PC-3 (cell line): ENCODE results near the gene TMEM214. TPM values are rescaled to one million over a fixed set of nuclear protein-coding genes. Genes with fewer than 3 reads are reported as not detected.

Experiments
- ATAC-seq: fragments of 200-7000 bp; cut with Tn5 transposase; 2 replicates; pipeline ENCODE4 v1.9.1; 2020; ENCODE audit warnings: mild to moderate bottlenecking, moderate library complexity
- BruUV-seq: library from RNA; stranded (reverse); fragments of 400-500 nt; replicated peaks from 2 replicates; lab custom pipeline; 2021; lab: Mats Ljungman, UMichigan
- CTCF ChIA-PET: fragments of 300-600 bp; sonication (Branson Sonifier 250); formaldehyde crosslinking; loops from one replicate; lab custom pipeline; 2022; ENCODE audit warnings: antibody characterized with exemption; lab: Charles Lee
- POLR2A ChIA-PET: fragments of 300-600 bp; sonication (Branson Sonifier 250); formaldehyde crosslinking; loops from one replicate; lab custom pipeline; 2022; ENCODE audit warnings: antibody characterized with exemption; ENCODE audit not compliant: unreplicated experiment; lab: Charles Lee
- DNase-seq: peaks from one replicate; pipeline ENCODE4 v3.0.0-alpha.2; 2015
- H2AFZ ChIP-seq: fragments of 300-600 bp; sonication (generic); 2 replicates; pipeline ENCODE4 v1.6.0; 2016; ENCODE audit warnings: antibody characterized with exemption, low read length
- H3F3A ChIP-seq: fragments of 300-600 bp; sonication (generic); one replicate; pipeline ENCODE4 v1.6.0; 2017; ENCODE audit warnings: antibody characterized with exemption, low read length, control low read depth, mild to moderate bottlenecking; ENCODE audit not compliant: unreplicated experiment
- H3K27ac ChIP-seq: fragments of 300-600 bp; sonication (generic); 2 replicates; pipeline ENCODE4 v1.5.1; 2016; ENCODE audit warnings: mild to moderate bottlenecking, low read length
- H3K27me3 ChIP-seq: fragments of 300-600 bp; sonication (generic); 2 replicates; pipeline ENCODE4 v1.6.1; 2016; ENCODE audit warnings: low read length, mixed read lengths
- H3K36me3 ChIP-seq: fragments of 300-600 bp; sonication (generic); 2 replicates; pipeline ENCODE4 v1.6.1; 2016; ENCODE audit warnings: low read depth, mixed run types, low read length, mixed read lengths
- H3K4me1 ChIP-seq: fragments of 300-600 bp; sonication (generic); 2 replicates; pipeline ENCODE4 v1.5.1; 2016; ENCODE audit warnings: low read length; ENCODE audit not compliant: insufficient read depth
- H3K4me2 ChIP-seq: fragments of 300-600 bp; sonication (generic); 2 replicates; pipeline ENCODE4 v1.6.0; 2016; ENCODE audit warnings: low read length
- H3K4me3 ChIP-seq: fragments of 300-600 bp; sonication (generic); 2 replicates; pipeline ENCODE4 v1.5.1; 2016; ENCODE audit warnings: mild to moderate bottlenecking, low read length, mixed read lengths
- H3K79me2 ChIP-seq: fragments of 300-600 bp; sonication (generic); 2 replicates; pipeline ENCODE4 v1.6.1; 2017; ENCODE audit warnings: low read length, mixed read lengths
- H3K9ac ChIP-seq: fragments of 300-600 bp; sonication (generic); 2 replicates; pipeline ENCODE4 v1.6.0; 2016; ENCODE audit warnings: mild to moderate bottlenecking, low read length
- H3K9me2 ChIP-seq: fragments of 300-600 bp; sonication (generic); replicated peaks from 2 replicates; pipeline ENCODE4 v1.6.1; 2016; ENCODE audit warnings: mixed run types, low read length, mixed read lengths
- H3K9me3 ChIP-seq: fragments of 300-600 bp; sonication (generic); 2 replicates; pipeline ENCODE4 v1.6.1; 2016; ENCODE audit warnings: low read length, mixed read lengths
- H4K20me1 ChIP-seq: fragments of 300-600 bp; sonication (generic); 2 replicates; pipeline ENCODE4 v1.6.1; 2016; ENCODE audit warnings: low read length, mixed read lengths
- CTCF ChIP-seq: fragments of 300-600 bp; sonication (generic); conservative IDR thresholded peaks from 2 replicates; pipeline ENCODE4 v1.5.1; 2017; ENCODE audit warnings: antibody characterized with exemption, low read depth, mild to moderate bottlenecking, low read length
- EZH2 ChIP-seq: fragments of 300-600 bp; sonication (generic); IDR thresholded peaks from one replicate; pipeline ENCODE4 v1.6.1; 2017; ENCODE audit warnings: antibody characterized with exemption, mild to moderate bottlenecking, low read length; ENCODE audit not compliant: unreplicated experiment
- EZH2phosphoT487 ChIP-seq: fragments of 300-600 bp; sonication (generic); IDR thresholded peaks from 2 replicates; pipeline ENCODE4 v1.6.1; 2018; ENCODE audit warnings: mild to moderate bottlenecking, antibody characterized with exemption, low read length, borderline replicate concordance
- intact Hi-C: fragments of 100-400 bp; cut with micrococcal nuclease; formaldehyde crosslinking; loops from 2 replicates; pipeline ENCODE4 v1.9.0; 2023
- total RNA-seq: library from RNA; depleted of rRNA; stranded (reverse); fragments of >200 nt; gene quantifications from 2 replicates; pipeline ENCODE4 v1.2.3, GENCODE V29; 2014

Gene TMEM214
- total RNA-seq, 1 experiment from 2014 or later: 43.0 TPM

GRCh38 chr2:27041752-27042151, 9.0 kb downstream of the TMEM214 start:
- H4K20me1 ChIP-seq: no peaks in the 10 kb centered on the region
- H3K36me3 ChIP-seq: peaks cover 44% of the 10 kb centered on the region
- H3K79me2 ChIP-seq: no peaks in the 10 kb centered on the region
- TF ChIP-seq EZH2phosphoT487: no peak
- no peak for TF ChIP-seq CTCF
- no peak for TF ChIP-seq EZH2
- POLR2A ChIA-PET: no interaction called here
- BruUV-seq: no TSS peak
- no peak for ATAC-seq
- H3K9me3 ChIP-seq: no peaks in the 10 kb centered on the region
- H3K4me3 ChIP-seq: no peak overlapping the region
- no peak for DNase-seq
- CTCF ChIA-PET: no interaction called here
- intact Hi-C loops: no loop called here
- no peak overlapping the region for H3K27ac ChIP-seq
- H3K4me1 ChIP-seq: no peaks in the 10 kb centered on the region
- no peaks in the 10 kb centered on the region for H3K27me3 ChIP-seq
- H3K9ac ChIP-seq: no peak overlapping the region
- H2AFZ ChIP-seq: no peak overlapping the region
- H3K9me2 ChIP-seq: no peaks in the 10 kb centered on the region
- H3K4me2 ChIP-seq: no peak overlapping the region
- no peaks in the 10 kb centered on the region for H3F3A ChIP-seq

GRCh38 chr2:27042159-27042661, 9.4 kb downstream of the TMEM214 start:
- POLR2A ChIA-PET: interaction anchor here (0.6 kb wide), 1 partner anchor 14 kb away, joined by 5 read pairs; no protein-coding TSS in a partner anchor

More at GRCh38 chr2:27042159-27042661, 9.4 kb downstream of the TMEM214 start:
- Histone ChIP-seq H3K4me3 (no peak overlapping the region), H2AFZ (no peak overlapping the region), H3K36me3 (peaks cover 39% of the 10 kb centered on the region), H3K4me2 (no peak overlapping the region), H3K9me3 (no peaks in the 10 kb centered on the region), H3K9ac (no peak overlapping the region), H3F3A (no peaks in the 10 kb centered on the region), H3K4me1 (no peaks in the 10 kb centered on the region), H3K79me2 (no peaks in the 10 kb centered on the region), H3K27me3 (no peaks in the 10 kb centered on the region), H3K27ac (no peak overlapping the region), H4K20me1 (no peaks in the 10 kb centered on the region), H3K9me2 (no peaks in the 10 kb centered on the region)
- no peak for DNase-seq
- intact Hi-C loops: no loop called here
- no peak for TF ChIP-seq CTCF
- TF ChIP-seq EZH2: no peak
- no peak for TF ChIP-seq EZH2phosphoT487
- no peak for ATAC-seq
- TSS peak; percentile 5 for BruUV-seq
- CTCF ChIA-PET: no interaction called here
